ENCODE results near the gene DIP2C.

- no peak for TF ChIP-seq CTCF (IDR thresholded peaks at IDR 0.05)
- TF ChIP-seq EZH2 (IDR thresholded peaks at IDR 0.05): no peak
- TF ChIP-seq EZH2phosphoT487 (IDR thresholded peaks at IDR 0.05): no peak
Observed at GRCh38 chr10:366186-366585, 323.3 kb downstream of the DIP2C start.

Measured in neural progenitor cell (in vitro differentiated cells).